H1 (cell line): ENCODE data around the gene RPTOR. TPM values are rescaled to one million over a fixed set of nuclear protein-coding genes. Genes with fewer than 3 reads are reported as not detected.

ENCODE experiments used
- CTCF ChIA-PET: fragments of 300-600 bp; sonication (Branson Sonifier 250); formaldehyde crosslinking; loops from one replicate; lab custom pipeline; 2021; ENCODE audit not compliant: partially characterized antibody; lab: Charles Lee
- POLR2A ChIA-PET: fragments of 300-600 bp; sonication (Branson Sonifier 250); formaldehyde crosslinking; loops from one replicate; lab custom pipeline; 2021; ENCODE audit warnings: inconsistent platforms; ENCODE audit not compliant: partially characterized antibody; lab: Charles Lee
- DNase-seq, 2 experiments: peaks; one replicate each; pipeline versions ENCODE4 v3.0.0 to v3.0.0-alpha.2; 2010 to 2022; ENCODE audit warnings: low spot score in 2 of 2, low read depth in 1 of 2, mixed read lengths in 1 of 2
- FAIRE-seq: peaks from 2 replicates; lab custom pipeline; 2011; peaks lifted over from hg19 to GRCh38; lab: Jason Lieb, UNC
- H2AFZ ChIP-seq: 2 replicates; pipeline ENCODE4 v1.8.1; 2012; ENCODE audit warnings: low read length, inconsistent platforms
- H2AK5ac ChIP-seq: 2 replicates; pipeline ENCODE4 v1.6.1; 2013; ENCODE audit warnings: low read depth, low read length
- H2BK120ac ChIP-seq: replicated peaks from 2 replicates; pipeline ENCODE3; 2013; ENCODE audit warnings: low read depth, low read length, inconsistent platforms
- H2BK12ac ChIP-seq: 2 replicates; pipeline ENCODE4 v1.6.1; 2013; ENCODE audit warnings: low read depth, low read length
- H2BK15ac ChIP-seq: 2 replicates; pipeline ENCODE4 v1.6.1; 2013; ENCODE audit warnings: low read length
- H2BK20ac ChIP-seq: 2 replicates; pipeline ENCODE4 v1.6.1; 2013; ENCODE audit warnings: low read length
- H2BK5ac ChIP-seq: 2 replicates; pipeline ENCODE4 v1.6.1; 2013; ENCODE audit warnings: low read depth, low read length
- H3K14ac ChIP-seq: 2 replicates; pipeline ENCODE4 v1.6.1; 2013; ENCODE audit warnings: inconsistent platforms; ENCODE audit not compliant: insufficient read length
- H3K18ac ChIP-seq: 2 replicates; pipeline ENCODE4 v1.6.1; 2013; ENCODE audit warnings: low read length; ENCODE audit errors: extremely low read depth
- H3K23ac ChIP-seq: 2 replicates; pipeline ENCODE4 v1.6.1; 2013; ENCODE audit warnings: inconsistent platforms; ENCODE audit not compliant: insufficient read length
- H3K23me2 ChIP-seq: 2 replicates; pipeline ENCODE4 v1.6.1; 2013; ENCODE audit warnings: low read depth, low read length
- H3K27ac ChIP-seq: 2 replicates; pipeline ENCODE4 v1.6.1; 2011; ENCODE audit warnings: low read depth, low read length, inconsistent platforms
- H3K27me3 ChIP-seq, 4 experiments: replicated peaks in 1 of 4; 1 replicate in 1 of 4; 2 replicates in 3 of 4; pipeline versions ENCODE4 v1.6.1 to v1.8.1; 2011 to 2013; ENCODE audit warnings: low read length in 3 of 4, mild to moderate bottlenecking in 3 of 4, inconsistent platforms in 2 of 4, mixed read lengths in 2 of 4, moderate library complexity in 1 of 4; ENCODE audit not compliant: control insufficient read depth in 3 of 4, insufficient read depth in 3 of 4; ENCODE audit errors: extremely low read depth in 1 of 4
- H3K36me3 ChIP-seq, 4 experiments: 2 replicates each; pipeline versions ENCODE4 v1.6.1 to v1.8.1; 2011 to 2013; ENCODE audit warnings: mild to moderate bottlenecking in 4 of 4, low read length in 3 of 4, moderate library complexity in 2 of 4, control low read depth in 1 of 4, inconsistent platforms in 1 of 4; ENCODE audit not compliant: insufficient read depth in 4 of 4, control insufficient read depth in 2 of 4
- H3K4ac ChIP-seq: replicated peaks from 2 replicates; pipeline ENCODE3; 2013; ENCODE audit warnings: low read length, low read depth, mixed read lengths, inconsistent platforms; ENCODE audit not compliant: insufficient read length
- H3K4me1 ChIP-seq, 4 experiments: replicated peaks in 1 of 4; 1 replicate in 1 of 4; 2 replicates in 3 of 4; pipeline versions ENCODE4 v1.6.1 to v1.8.1; 2011 to 2013; ENCODE audit warnings: low read length in 3 of 4, inconsistent platforms in 2 of 4, mixed read lengths in 1 of 4; ENCODE audit not compliant: insufficient read depth in 4 of 4, control insufficient read depth in 3 of 4
- H3K4me2 ChIP-seq, 2 experiments: 2 replicates each; pipeline versions ENCODE4 v1.6.1 to v1.8.1; 2011 to 2013; ENCODE audit warnings: low read depth in 2 of 2, low read length in 2 of 2, control low read depth in 1 of 2, inconsistent platforms in 1 of 2, mild to moderate bottlenecking in 1 of 2; ENCODE audit not compliant: insufficient read depth in 1 of 2
- H3K4me3 ChIP-seq, 4 experiments: fragments of 200-600, 300-600 bp in 1 of 4; sonication (generic), shearing (Covaris generic), sonication (Bioruptor Twin) in 1 of 4; 2 replicates each; pipeline versions ENCODE4 v1.5.1 to v1.8.1; 2011 to 2016; ENCODE audit warnings: low read length in 4 of 4, low read depth in 3 of 4, control low read depth in 2 of 4, inconsistent platforms in 2 of 4, mild to moderate bottlenecking in 2 of 4, mixed read lengths in 1 of 4, moderate library complexity in 1 of 4; ENCODE audit not compliant: insufficient read depth in 2 of 4; ENCODE audit errors: extremely low read depth in 1 of 4
- H3K56ac ChIP-seq: replicated peaks from 2 replicates; pipeline ENCODE3; 2013; ENCODE audit warnings: low read depth, mild to moderate bottlenecking, mixed read lengths, low read length, inconsistent platforms; ENCODE audit not compliant: insufficient read length
- H3K79me1 ChIP-seq: 2 replicates; pipeline ENCODE4 v1.6.1; 2013; ENCODE audit warnings: low read depth, low read length, control low read depth
- H3K79me2 ChIP-seq, 2 experiments: 2 replicates each; pipeline versions ENCODE4 v1.6.1 to v1.8.1; 2012 to 2013; ENCODE audit warnings: low read length in 2 of 2, mild to moderate bottlenecking in 2 of 2, inconsistent platforms in 1 of 2; ENCODE audit not compliant: insufficient read depth in 2 of 2, control insufficient read depth in 1 of 2
- H3K9ac ChIP-seq, 4 experiments: replicated peaks in 1 of 4; 1 replicate in 1 of 4; 2 replicates in 3 of 4; pipeline versions ENCODE4 v1.6.1 to v1.8.1; 2011 to 2013; ENCODE audit warnings: low read depth in 3 of 4, low read length in 3 of 4, control low read depth in 2 of 4, mild to moderate bottlenecking in 2 of 4, moderate library complexity in 2 of 4, inconsistent platforms in 1 of 4; ENCODE audit errors: extremely low read depth in 1 of 4
- H3K9me3 ChIP-seq, 2 experiments: 2 replicates each; pipeline versions ENCODE4 v1.6.1 to v1.8.1; 2012 to 2013; ENCODE audit warnings: mild to moderate bottlenecking in 2 of 2, moderate library complexity in 2 of 2, control low read depth in 1 of 2, inconsistent platforms in 1 of 2, low read depth in 1 of 2, low read length in 1 of 2, mixed read lengths in 1 of 2; ENCODE audit not compliant: insufficient read depth in 2 of 2
- H4K20me1 ChIP-seq, 2 experiments: replicated peaks in 1 of 2; 2 replicates each; pipeline versions ENCODE3 to v1.8.1; 2011 to 2013; ENCODE audit warnings: inconsistent platforms in 2 of 2, low read length in 2 of 2, mild to moderate bottlenecking in 1 of 2; ENCODE audit not compliant: insufficient read depth in 2 of 2, control insufficient read depth in 1 of 2
- H4K5ac ChIP-seq: 2 replicates; pipeline ENCODE4 v1.6.1; 2013; ENCODE audit warnings: low read length, low read depth, mixed read lengths, inconsistent platforms; ENCODE audit not compliant: insufficient read length
- H4K8ac ChIP-seq: 2 replicates; pipeline ENCODE4 v1.8.0; 2013; ENCODE audit warnings: mild to moderate bottlenecking, moderate library complexity, low read length, inconsistent platforms; ENCODE audit not compliant: insufficient read depth; ENCODE audit errors: extremely low read depth
- H4K91ac ChIP-seq: replicated peaks from 2 replicates; pipeline ENCODE3; 2013; ENCODE audit warnings: low read length, mixed read lengths, inconsistent platforms; ENCODE audit not compliant: insufficient read length
- ATF2 ChIP-seq: IDR thresholded peaks from 2 replicates; pipeline ENCODE4 v1.6.1; 2012; ENCODE audit warnings: low read length, inconsistent platforms
- ATF3 ChIP-seq: IDR thresholded peaks from 2 replicates; pipeline ENCODE4 v1.6.1; 2011; ENCODE audit warnings: low read depth, mild to moderate bottlenecking, low read length; ENCODE audit not compliant: insufficient read depth
- CBX8 ChIP-seq: fragments of 300-800, 300-1000 bp; sonication (generic); IDR thresholded peaks from 2 replicates; pipeline ENCODE4 v1.7.1; 2016; ENCODE audit warnings: low read depth, low read length, borderline replicate concordance
- CHD1 ChIP-seq: IDR thresholded peaks from 2 replicates; pipeline ENCODE4 v1.6.1; 2012; ENCODE audit warnings: low read depth, low read length, improper control_type of control experiment
- CREB1 ChIP-seq: IDR thresholded peaks from 2 replicates; pipeline ENCODE4 v1.6.1; 2012; ENCODE audit warnings: inconsistent platforms
- PHF8 ChIP-seq: fragments of 200-600 bp; sonication (generic); conservative IDR thresholded peaks from 2 replicates; pipeline ENCODE4 v1.7.1; 2012; ENCODE audit warnings: low read depth, mild to moderate bottlenecking, inconsistent platforms, low read length, moderate library complexity
- POLR2AphosphoS5 ChIP-seq: IDR thresholded peaks from 2 replicates; pipeline ENCODE4 v1.6.1; 2011; ENCODE audit warnings: low read depth, low read length
- RBBP5 ChIP-seq: IDR thresholded peaks from 2 replicates; pipeline ENCODE4 v1.7.1; 2012; ENCODE audit warnings: low read depth, mild to moderate bottlenecking, inconsistent platforms, low read length, moderate library complexity, borderline replicate concordance
- RFX5 ChIP-seq: IDR thresholded peaks from 2 replicates; pipeline ENCODE4 v1.6.1; 2011; ENCODE audit warnings: low read depth, low read length, improper control_type of control experiment, borderline replicate concordance
- SIRT6 ChIP-seq: IDR thresholded peaks from one replicate; pipeline ENCODE4 v1.7.1; 2012; ENCODE audit warnings: low read length, inconsistent platforms
- SP2 ChIP-seq: IDR thresholded peaks from 2 replicates; pipeline ENCODE4 v1.6.1; 2012; ENCODE audit warnings: mild to moderate bottlenecking, low read length, inconsistent platforms
- YY1 ChIP-seq: IDR thresholded peaks from 2 replicates; pipeline ENCODE4 v1.6.1; 2011; ENCODE audit warnings: low read depth, mild to moderate bottlenecking, low read length
- ZNF274 ChIP-seq: IDR thresholded peaks from 2 replicates; pipeline ENCODE4 v1.7.0; 2012; ENCODE audit warnings: low read length, borderline replicate concordance; ENCODE audit errors: extremely low read depth
- WGBS, 2 experiments: shearing (Covaris generic) in 1 of 2; methylation state at CpG; one replicate each; pipeline versions ENCODE4 v1.1.6 to v1.1.7; 2013 to 2015; ENCODE audit warnings: low lambda C conversion rate in 2 of 2, mixed read lengths in 2 of 2, inconsistent platforms in 1 of 2, low coverage in 1 of 2, missing lambda C conversion rate in 1 of 2; ENCODE audit not compliant: insufficient replicate concordance in 2 of 2, insufficient coverage in 1 of 2, insufficient read length in 1 of 2; ENCODE audit errors: extremely low coverage in 1 of 2, missing lambda C conversion rate in 1 of 2; 5-methylcytosine and 5-hydroxymethylcytosine counted together
- polyA plus RNA-seq, 7 experiments: library from polyadenylated mRNA; depleted of rRNA in 3 of 7; stranded (reverse) in 5 of 7; unstranded in 2 of 7; fragments of >200 nt in 5 of 7; fragments of 200-250 nt in 2 of 7; gene quantifications; 1 replicate in 5 of 7; 2 replicates in 1 of 7; 4 replicates in 1 of 7; pipeline versions ENCODE4 v1.2.1 to v1.2.3, GENCODE V29; 2011 to 2013; ENCODE audit warnings: missing spikeins in 2 of 7, mixed read lengths in 2 of 7
- total RNA-seq: library from RNA; stranded (reverse); fragmentation: NEBNext Ultra II Directional; extraction: Animal tissue kit (Norgen Biotek cat#: 25700); gene quantifications from 2 replicates; pipeline ENCODE4 v1.2.1, GENCODE V29; 2021

RPTOR gene
- total and polyA plus RNA-seq, 2 of the 8 experiments (the other 6 are each of a cell fraction or from before 2014, with no cell fraction given), result 6.9 to 28.7 TPM

GRCh38 chr17:80839511-80839941 lies 294.9 kb downstream of the RPTOR start:
- H2BK15ac ChIP-seq, result no peak overlapping the region
- H4K20me1 ChIP-seq, result no peaks in the 10 kb centered on the region
- H3K4ac ChIP-seq, result no peak overlapping the region
- H3K9me3 ChIP-seq, result peaks cover 0 to 12% of the 10 kb centered on the region in 2 experiments; a peak in 1 of 4 replicates
- no peak overlapping the region for H2BK20ac ChIP-seq
- H3K23me2 ChIP-seq, result no peaks in the 10 kb centered on the region
- H3K79me2 ChIP-seq, result no peaks in the 10 kb centered on the region
- H2BK12ac ChIP-seq, result no peak overlapping the region
- H3K56ac ChIP-seq, result no peak overlapping the region
- no peak overlapping the region for H3K27ac ChIP-seq
- no peak overlapping the region for H4K5ac ChIP-seq
- no peak overlapping the region for H2AFZ ChIP-seq
- no peak overlapping the region for H2AK5ac ChIP-seq
- 96% methylated on average over 8 of the region's 8 CpGs; no CpG with 5 or more reads in 1 of the 2 experiments for WGBS, 2 experiments
- peaks cover 0 to 4% (median 0%) of the 10 kb centered on the region in 4 experiments; a peak in 2 of 7 replicates for H3K4me1 ChIP-seq
- no peaks in the 10 kb centered on the region for H3K79me1 ChIP-seq
- no peak overlapping the region for H4K8ac ChIP-seq
- no peak overlapping the region for H4K91ac ChIP-seq
- CTCF ChIA-PET, result interaction anchor here (0.6 to 1.6 kb wide), 7 partner anchors 17 to 403 kb away, joined by 3 to 6 read pairs (median 4); no protein-coding TSS in a partner anchor
- no peak for DNase-seq
- H3K36me3 ChIP-seq, result no peaks in the 10 kb centered on the region; a peak in 2 of 8 replicates
- no peak overlapping the region for H3K23ac ChIP-seq
- H3K4me3 ChIP-seq, result no peak overlapping the region
- POLR2A ChIA-PET, result interaction anchor here (1.2 kb wide), 1 partner anchor 12 kb away, joined by 4 read pairs; no protein-coding TSS in a partner anchor
- H3K4me2 ChIP-seq, result no peak overlapping the region
- H3K27me3 ChIP-seq, result no peaks in the 10 kb centered on the region
- H3K9ac ChIP-seq, result no peak overlapping the region
- H2BK120ac ChIP-seq, result no peak overlapping the region
- no peak overlapping the region for H2BK5ac ChIP-seq
- H3K14ac ChIP-seq, result no peak overlapping the region
- no peak overlapping the region for H3K18ac ChIP-seq
- no peak for FAIRE-seq
- TF ChIP-seq RBBP5 (no peak), CBX8 (no peak), SIRT6 (no peak), ATF2 (no peak), ATF3 (no peak), RFX5 (no peak), SP2 (no peak), POLR2AphosphoS5 (no peak), YY1 (no peak), PHF8 (no peak), CHD1 (no peak), ZNF274 (no peak), CREB1 (no peak)
